Uterus (tissue), 2 donors: ENCODE measurements around the gene FOXE3.

Source experiments
- CTCF ChIP-seq, 4 experiments: fragments of 200-600 bp in 2 of 4; fragments of 450-650 bp in 2 of 4; sonication (generic) in 2 of 4; IDR thresholded peaks; one replicate each; pipeline ENCODE4 v1.5.1; 2016 to 2019; ENCODE audit warnings: antibody characterized with exemption in 4 of 4, mild to moderate bottlenecking in 2 of 4, moderate library complexity in 1 of 4
- POLR2A ChIP-seq, 2 donors: fragments of 450-650 bp; IDR thresholded peaks; one replicate each; pipeline ENCODE4 v1.6.1; 2016; ENCODE audit warnings: antibody characterized with exemption in 2 of 2, mild to moderate bottlenecking in 1 of 2, moderate library complexity in 1 of 2

GRCh38 chr1:47434051-47434842 lies 18.2 kb downstream of the FOXE3 start:
- TF ChIP-seq POLR2A (IDR thresholded peaks at IDR 0.05) (no peak), CTCF (IDR thresholded peaks at IDR 0.05) (no peak)
